HG02642 (cell line): ENCODE data around the gene ABCC12.
"Not testable (repeated sequence)": the region's sequence is repeated elsewhere in the genome, so short reads cannot be mapped to it uniquely, and the experiment has no call there.

ENCODE experiments used
- ATAC-seq: cut with Tn5 transposase; IDR thresholded peaks from one replicate; pipeline ENCODE4 v1.9.1; 2021; ENCODE audit warnings: mild to moderate bottlenecking; ENCODE audit not compliant: unreplicated experiment, poor library complexity

ABCC12 gene

GRCh38 chr16:48155926-48156789 is at the start of gene ABCC12:
Gene ABCC12, minus strand, starts transcription at chr16:48155993. Its CDS starts 9,569 bp downstream, at chr16:48146424.
- ATAC-seq: no peak

- ATAC-seq: no peak
Measured at GRCh38 chr16:48204825-48205151, 49.0 kb upstream of the ABCC12 start.

GRCh38 chr16:48203974-48204824 is 48.4 kb upstream of the ABCC12 start:
- no peak for ATAC-seq

- no peak for ATAC-seq
Measured at GRCh38 chr16:48201515-48202201, 45.9 kb upstream of the ABCC12 start.

- ATAC-seq: no peak
Measured at GRCh38 chr16:48197294-48197693, 41.5 kb upstream of the ABCC12 start.

- no peak for ATAC-seq
Measured at GRCh38 chr16:48194828-48195556, 39.2 kb upstream of the ABCC12 start.

- no peak for ATAC-seq
Measured at GRCh38 chr16:48193846-48194245, 38.1 kb upstream of the ABCC12 start.

GRCh38 chr16:48188449-48189102 is 32.8 kb upstream of the ABCC12 start:
- peak; percentile 82 for ATAC-seq

- ATAC-seq: no peak
Measured at GRCh38 chr16:48187779-48188178, 32.0 kb upstream of the ABCC12 start.

GRCh38 chr16:48184681-48185080 is 28.9 kb upstream of the ABCC12 start:
- ATAC-seq: no peak

GRCh38 chr16:48182979-48183537 is 27.3 kb upstream of the ABCC12 start:
- ATAC-seq: no peak

- ATAC-seq: not testable (repeated sequence)
Measured at GRCh38 chr16:48181746-48182520, 26.1 kb upstream of the ABCC12 start.

GRCh38 chr16:48180868-48181480 is 25.2 kb upstream of the ABCC12 start:
- ATAC-seq: no peak

- ATAC-seq: no peak
Measured at GRCh38 chr16:48176635-48177408, 21.0 kb upstream of the ABCC12 start.

GRCh38 chr16:48173889-48174288 is 18.1 kb upstream of the ABCC12 start:
- no peak for ATAC-seq

GRCh38 chr16:48172682-48173081 is 16.9 kb upstream of the ABCC12 start:
- ATAC-seq: no peak

GRCh38 chr16:48169896-48170295 is 14.1 kb upstream of the ABCC12 start:
- no peak for ATAC-seq
